OCI-LY1 (cell line): ENCODE results near the gene RHOB.

Experiments
- H2AFZ ChIP-seq: fragments of 200-600 bp; sonication (generic), shearing (Covaris generic); 2 replicates; pipeline ENCODE4 v1.6.0; 2014; ENCODE audit warnings: antibody characterized with exemption, mild to moderate bottlenecking, low read length
- H3F3A ChIP-seq: fragments of 200-600 bp; sonication (generic), shearing (Covaris generic); 2 replicates; pipeline ENCODE4 v1.6.0; 2014; ENCODE audit warnings: mild to moderate bottlenecking, antibody characterized with exemption, low read length, moderate library complexity; ENCODE audit not compliant: insufficient read depth
- H3K27ac ChIP-seq: fragments of 200-600 bp; sonication (generic); 2 replicates; pipeline ENCODE4 v1.5.1; 2014; ENCODE audit warnings: low read length, mixed run types, mild to moderate bottlenecking, low read depth; ENCODE audit not compliant: poor library complexity, severe bottlenecking
- H3K27me3 ChIP-seq: fragments of 200-600 bp; sonication (generic); 2 replicates; pipeline ENCODE4 v1.6.0; 2014; ENCODE audit warnings: antibody characterized with exemption, mild to moderate bottlenecking, low read length, moderate library complexity; ENCODE audit not compliant: insufficient read depth
- H3K36me3 ChIP-seq: fragments of 200-600 bp; sonication (generic); 2 replicates; pipeline ENCODE4 v1.6.1; 2014; ENCODE audit warnings: mild to moderate bottlenecking, antibody characterized with exemption, low read length, moderate library complexity, mixed read lengths; ENCODE audit not compliant: insufficient read depth
- H3K4me1 ChIP-seq: fragments of 200-600 bp; sonication (generic); 2 replicates; pipeline ENCODE4 v1.5.1; 2014; ENCODE audit warnings: mild to moderate bottlenecking, low read length, moderate library complexity; ENCODE audit not compliant: insufficient read depth, severe bottlenecking
- H3K4me2 ChIP-seq: fragments of 200-600 bp; sonication (generic), shearing (Covaris generic); 2 replicates; pipeline ENCODE4 v1.6.1; 2014; ENCODE audit warnings: low read length
- H3K4me3 ChIP-seq: fragments of 200-600 bp; sonication (generic); 2 replicates; pipeline ENCODE4 v1.5.1; 2014; ENCODE audit warnings: low read length, low read depth, mild to moderate bottlenecking, mixed read lengths; ENCODE audit not compliant: poor library complexity, severe bottlenecking
- H3K79me2 ChIP-seq: fragments of 200-600 bp; shearing (Covaris generic); 2 replicates; pipeline ENCODE4 v1.6.1; 2016; ENCODE audit warnings: mixed run types, low read length, mixed read lengths; ENCODE audit not compliant: insufficient read depth
- H3K9ac ChIP-seq: fragments of 200-600 bp; sonication (generic), shearing (Covaris generic); 2 replicates; pipeline ENCODE4 v1.6.1; 2014; ENCODE audit warnings: mild to moderate bottlenecking, low read length, mixed read lengths
- H3K9me2 ChIP-seq: fragments of 200-600 bp; sonication (generic), shearing (Covaris generic); 2 replicates; pipeline ENCODE4 v1.6.1; 2014; ENCODE audit warnings: low read depth, mild to moderate bottlenecking, low read length, mixed read lengths
- H3K9me3 ChIP-seq: fragments of 200-600 bp; shearing (Covaris generic); 2 replicates; pipeline ENCODE4 v1.6.1; 2014; ENCODE audit warnings: low read length, mixed read lengths
- H4K20me1 ChIP-seq: fragments of 200-600 bp; sonication (generic), shearing (Covaris generic); 2 replicates; pipeline ENCODE4 v1.6.0; 2016; ENCODE audit warnings: mild to moderate bottlenecking, low read length; ENCODE audit not compliant: insufficient read depth
- CTCF ChIP-seq: fragments of 200-600 bp; sonication (generic), shearing (Covaris generic); IDR thresholded peaks from 2 replicates; pipeline ENCODE4 v1.5.1; 2017; ENCODE audit warnings: mild to moderate bottlenecking, antibody characterized with exemption, low read length, moderate library complexity, mixed read lengths
- EZH2 ChIP-seq: fragments of 200-600 bp; sonication (generic), shearing (Covaris generic); IDR thresholded peaks from 2 replicates; pipeline ENCODE4 v1.8.0; 2017; ENCODE audit warnings: borderline replicate concordance, mixed run types, mild to moderate bottlenecking, antibody characterized with exemption, low read length, moderate library complexity, mixed read lengths

The RHOB gene

GRCh38 chr2:20425884-20426283 lies 21.0 kb upstream of the RHOB start:
- H3K9ac ChIP-seq, result no peak overlapping the region
- H3K4me1 ChIP-seq, result peaks cover 10% of the 10 kb centered on the region
- H3K4me2 ChIP-seq, result no peak overlapping the region

GRCh38 chr2:20427931-20428526 lies 18.8 kb upstream of the RHOB start:
- H2AFZ ChIP-seq, result no peak overlapping the region
- peaks cover 10% of the 10 kb centered on the region for H3K4me1 ChIP-seq
- no peaks in the 10 kb centered on the region for H3K9me3 ChIP-seq
- no peaks in the 10 kb centered on the region for H3K79me2 ChIP-seq
- H3F3A ChIP-seq, result no peaks in the 10 kb centered on the region
- H3K27me3 ChIP-seq, result 0 out of 2 replicates have a peak, but pooled peaks cover 3% of the 10 kb centered on the region
- no peak for TF ChIP-seq EZH2
- H3K4me2 ChIP-seq, result no peak overlapping the region
- no peaks in the 10 kb centered on the region for H3K9me2 ChIP-seq
- H3K36me3 ChIP-seq, result no peaks in the 10 kb centered on the region
- H4K20me1 ChIP-seq, result no peaks in the 10 kb centered on the region
- H3K9ac ChIP-seq, result no peak overlapping the region
- no peak overlapping the region for H3K4me3 ChIP-seq
- no peak overlapping the region for H3K27ac ChIP-seq

More at GRCh38 chr2:20425884-20426283, 21.0 kb upstream of the RHOB start:
- no peaks in the 10 kb centered on the region for H3K36me3 ChIP-seq
- H3K9me3 ChIP-seq, result no peaks in the 10 kb centered on the region
- TF ChIP-seq EZH2 (no peak), CTCF (no peak)
- no peaks in the 10 kb centered on the region for H3K9me2 ChIP-seq
- H3F3A ChIP-seq, result no peaks in the 10 kb centered on the region
- H4K20me1 ChIP-seq, result no peaks in the 10 kb centered on the region
- H3K27me3 ChIP-seq, result 0 out of 2 replicates have a peak, but pooled peaks cover 3% of the 10 kb centered on the region
- H3K27ac ChIP-seq, result no peak overlapping the region
- no peak overlapping the region for H2AFZ ChIP-seq
- no peaks in the 10 kb centered on the region for H3K79me2 ChIP-seq
- H3K4me3 ChIP-seq, result no peak overlapping the region

- no peaks in the 10 kb centered on the region for H3K79me2 ChIP-seq
- no peak overlapping the region for H3K27ac ChIP-seq
- no peak overlapping the region for H2AFZ ChIP-seq
- H3F3A ChIP-seq, result no peaks in the 10 kb centered on the region
- H3K4me2 ChIP-seq, result no peak overlapping the region
- no peaks in the 10 kb centered on the region for H3K9me2 ChIP-seq
- no peaks in the 10 kb centered on the region for H3K9me3 ChIP-seq
- H3K4me3 ChIP-seq, result no peak overlapping the region
- H3K9ac ChIP-seq, result no peak overlapping the region
- no peak for TF ChIP-seq EZH2
- no peak for TF ChIP-seq CTCF
- peaks cover 10% of the 10 kb centered on the region for H3K4me1 ChIP-seq
- H4K20me1 ChIP-seq, result no peaks in the 10 kb centered on the region
- H3K27me3 ChIP-seq, result 0 out of 2 replicates have a peak, but pooled peaks cover 3% of the 10 kb centered on the region
- H3K36me3 ChIP-seq, result no peaks in the 10 kb centered on the region
These were observed 18.0 kb upstream of the RHOB start for GRCh38 chr2:20428717-20429490.
